Endothelial cell (in vitro differentiated cells): ENCODE measurements around the gene PERP. TPM values are rescaled to one million over a fixed set of nuclear protein-coding genes. Genes with fewer than 3 reads are reported as not detected.

Experiments
- DNase-seq: peaks from one replicate; pipeline ENCODE4 v3.0.0; 2021; ENCODE audit warnings: low spot score
- H3K27ac Mint-ChIP-seq: one replicate; pipeline ENCODE4 v1.8.0; 2021; ENCODE audit warnings: mixed read lengths, inconsistent platforms; ENCODE audit not compliant: unreplicated experiment
- H3K27me3 Mint-ChIP-seq: one replicate; pipeline ENCODE4 v1.8.0; 2021; ENCODE audit warnings: mild to moderate bottlenecking, moderate library complexity, mixed read lengths, inconsistent platforms; ENCODE audit not compliant: unreplicated experiment
- H3K36me3 Mint-ChIP-seq: one replicate; pipeline ENCODE4 v1.8.0; 2021; ENCODE audit warnings: mild to moderate bottlenecking, low read depth, mixed read lengths, inconsistent platforms; ENCODE audit not compliant: unreplicated experiment
- H3K4me1 Mint-ChIP-seq: one replicate; pipeline ENCODE4 v1.8.0; 2021; ENCODE audit warnings: mild to moderate bottlenecking, mixed read lengths, inconsistent platforms; ENCODE audit not compliant: unreplicated experiment
- H3K4me3 Mint-ChIP-seq: one replicate; pipeline ENCODE4 v1.8.0; 2021; ENCODE audit warnings: mild to moderate bottlenecking, mixed read lengths, inconsistent platforms; ENCODE audit not compliant: unreplicated experiment
- H3K9me3 Mint-ChIP-seq: one replicate; pipeline ENCODE4 v1.8.0; 2021; ENCODE audit warnings: mixed read lengths, inconsistent platforms; ENCODE audit not compliant: unreplicated experiment
- CTCF ChIP-seq: fragments of 200-600 bp; sonication (generic); IDR thresholded peaks from one replicate; pipeline ENCODE4 v1.5.0; 2021; ENCODE audit warnings: antibody characterized with exemption; ENCODE audit not compliant: unreplicated experiment
- total RNA-seq: library from RNA; stranded (reverse); fragmentation: NEBNext Ultra II Directional; extraction: Animal tissue kit (Norgen Biotek cat#: 25700); gene quantifications from one replicate; pipeline ENCODE4 v1.2.1, GENCODE V29; 2021; ENCODE audit not compliant: unreplicated experiment

PERP gene
- total RNA-seq, 1 donor from 2014 or later = 11.4 TPM

GRCh38 chr6:138109042-138109997, 2.1 kb upstream of the PERP start:
- H3K36me3 Mint-ChIP-seq = no peaks in the 10 kb centered on the region
- peaks cover 20% of the 10 kb centered on the region for H3K4me1 Mint-ChIP-seq
- DNase-seq = peak; percentile 74
- peaks cover 11% of the 10 kb centered on the region for H3K27me3 Mint-ChIP-seq
- no peak overlapping the region for H3K27ac Mint-ChIP-seq
- H3K4me3 Mint-ChIP-seq = no peak overlapping the region
- TF ChIP-seq CTCF = peak; percentile 96
- no peaks in the 10 kb centered on the region for H3K9me3 Mint-ChIP-seq

GRCh38 chr6:138107752-138108592, 753 bp upstream of the PERP start:
- Mint-ChIP-seq H3K9me3 (no peaks in the 10 kb centered on the region), H3K4me1 (peaks cover 20% of the 10 kb centered on the region), H3K36me3 (no peaks in the 10 kb centered on the region), H3K27me3 (peaks cover 9% of the 10 kb centered on the region), H3K27ac (peak overlapping the region; percentile 67), H3K4me3 (peak overlapping the region; percentile 95)
- TF ChIP-seq CTCF = no peak
- no peak for DNase-seq

- Mint-ChIP-seq H3K4me1 (peaks cover 22% of the 10 kb centered on the region), H3K27me3 (peaks cover 9% of the 10 kb centered on the region), H3K4me3 (peak overlapping the region; percentile 94), H3K36me3 (no peaks in the 10 kb centered on the region), H3K9me3 (no peaks in the 10 kb centered on the region), H3K27ac (no peak overlapping the region)
- no peak for TF ChIP-seq CTCF
- DNase-seq = no peak
Measured at GRCh38 chr6:138106665-138107077, 548 bp downstream of the PERP start.

GRCh38 chr6:138105880-138106664, 1.1 kb downstream of the PERP start:
- Mint-ChIP-seq H3K27ac (no peak overlapping the region), H3K4me1 (peaks cover 22% of the 10 kb centered on the region), H3K36me3 (no peaks in the 10 kb centered on the region), H3K27me3 (peaks cover 9% of the 10 kb centered on the region), H3K4me3 (peak overlapping the region; percentile 94), H3K9me3 (no peaks in the 10 kb centered on the region)
- TF ChIP-seq CTCF = no peak
- no peak for DNase-seq
